ENCODE results near the gene NMU. TPM values are rescaled to one million over a fixed set of nuclear protein-coding genes. Genes with fewer than 3 reads are reported as not detected.

Gene NMU
- polyA plus RNA-seq, 1 donor (not counting 4 experiments of a cell fraction or from before 2014, with no cell fraction given) = 12.0 TPM

DNA sequence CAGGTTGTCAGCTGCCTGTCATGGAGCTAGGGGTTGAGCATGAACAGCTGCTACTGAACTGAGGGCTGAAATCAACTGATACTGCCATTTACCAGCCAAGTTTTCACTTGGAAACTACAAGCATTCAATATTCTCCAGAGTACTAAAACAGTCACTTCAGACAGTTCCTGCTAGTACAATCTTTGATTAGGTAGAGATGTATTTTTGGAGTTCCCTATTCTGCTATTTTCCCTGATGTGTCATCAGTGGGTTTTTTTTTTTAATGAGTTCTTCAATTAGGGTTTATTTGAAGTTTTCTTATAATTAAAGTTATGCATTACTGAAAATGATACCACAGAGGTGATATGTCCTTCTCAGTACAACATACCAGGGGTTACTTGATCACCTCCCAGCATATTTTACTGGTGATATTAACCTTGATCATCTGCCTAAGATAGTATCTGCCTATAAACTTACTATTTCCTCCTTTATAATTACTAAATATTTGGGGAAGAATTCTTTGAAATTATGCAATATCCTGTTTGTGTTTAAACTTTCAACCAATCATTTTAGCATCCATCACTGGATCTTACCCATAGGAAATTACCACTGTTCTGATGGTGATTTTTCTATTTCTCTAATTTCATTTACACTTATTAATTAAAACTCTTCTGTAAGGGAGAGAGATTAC, 57.6 kb downstream of the NMU start:
- H4K20me1 ChIP-seq (ENCODE audit: control insufficient read depth, extremely low read depth, insufficient read depth, low read length) = no peaks in the 10 kb centered on the region
- H3K9me1 ChIP-seq (ENCODE audit: control insufficient read depth, extremely low read depth, insufficient read depth, low read length) = no peaks in the 10 kb centered on the region
- H3K4me2 ChIP-seq (ENCODE audit: control insufficient read depth, extremely low read depth, insufficient read depth, low read depth, low read length) = no peak overlapping the region
- no peak overlapping the region for H2AFZ ChIP-seq (ENCODE audit: control insufficient read depth, low read length)
- H3K4me3 ChIP-seq (ENCODE audit: control insufficient read depth in 2 of 3, extremely low read depth in 1 of 3, insufficient read depth in 2 of 3, low read depth in 1 of 3, low read length in 3 of 3) = no peak overlapping the region
- dilution Hi-C loops (cut with MboI; ENCODE audit: extremely low pct_ligation_motif_present, low sequenced_read_pairs) = no loop called here
- TF ChIP-seq, protein P1, sequence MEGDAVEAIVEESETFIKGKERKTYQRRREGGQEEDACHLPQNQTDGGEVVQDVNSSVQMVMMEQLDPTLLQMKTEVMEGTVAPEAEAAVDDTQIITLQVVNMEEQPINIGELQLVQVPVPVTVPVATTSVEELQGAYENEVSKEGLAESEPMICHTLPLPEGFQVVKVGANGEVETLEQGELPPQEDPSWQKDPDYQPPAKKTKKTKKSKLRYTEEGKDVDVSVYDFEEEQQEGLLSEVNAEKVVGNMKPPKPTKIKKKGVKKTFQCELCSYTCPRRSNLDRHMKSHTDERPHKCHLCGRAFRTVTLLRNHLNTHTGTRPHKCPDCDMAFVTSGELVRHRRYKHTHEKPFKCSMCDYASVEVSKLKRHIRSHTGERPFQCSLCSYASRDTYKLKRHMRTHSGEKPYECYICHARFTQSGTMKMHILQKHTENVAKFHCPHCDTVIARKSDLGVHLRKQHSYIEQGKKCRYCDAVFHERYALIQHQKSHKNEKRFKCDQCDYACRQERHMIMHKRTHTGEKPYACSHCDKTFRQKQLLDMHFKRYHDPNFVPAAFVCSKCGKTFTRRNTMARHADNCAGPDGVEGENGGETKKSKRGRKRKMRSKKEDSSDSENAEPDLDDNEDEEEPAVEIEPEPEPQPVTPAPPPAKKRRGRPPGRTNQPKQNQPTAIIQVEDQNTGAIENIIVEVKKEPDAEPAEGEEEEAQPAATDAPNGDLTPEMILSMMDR (optimal IDR thresholded peaks at IDR 0.05 in 1 of 3, IDR thresholded peaks at IDR 0.05 in 1 of 3, conservative IDR thresholded peaks at IDR 0.05 in 1 of 3; ENCODE audit: extremely low read depth in 1 of 3, insufficient read depth in 2 of 3, low read length in 3 of 3) = no peak
- TF ChIP-seq EZH2 (IDR thresholded peaks at IDR 0.05; ENCODE audit: low read length) = no peak
- DNase-seq (ENCODE audit: low read depth, low spot score) (no peak), FAIRE-seq (no peak)
- H3K9ac ChIP-seq (ENCODE audit: control insufficient read depth, extremely low read depth, insufficient read depth, low read length) = no peak overlapping the region
- no peaks in the 10 kb centered on the region for H3K4me1 ChIP-seq (ENCODE audit: control insufficient read depth, extremely low read depth, insufficient read depth, low read length)
- H3K9me3 ChIP-seq (ENCODE audit: control insufficient read depth, low read depth, low read length) = peaks cover 3% of the 10 kb centered on the region
- H3K27ac ChIP-seq (ENCODE audit: control insufficient read depth, insufficient read depth, low read length) = no peak overlapping the region
- no peaks in the 10 kb centered on the region for H3K79me2 ChIP-seq (ENCODE audit: control insufficient read depth, insufficient read depth, low read length)
- H3K27me3 ChIP-seq (ENCODE audit: control insufficient read depth, extremely low read depth, insufficient read depth, low read length) = no peaks in the 10 kb centered on the region
- H3K36me3 ChIP-seq (ENCODE audit: control insufficient read depth in 2 of 2, extremely low read depth in 1 of 2, insufficient read depth in 2 of 2, low read length in 2 of 2) = no peaks in the 10 kb centered on the region

DNA sequence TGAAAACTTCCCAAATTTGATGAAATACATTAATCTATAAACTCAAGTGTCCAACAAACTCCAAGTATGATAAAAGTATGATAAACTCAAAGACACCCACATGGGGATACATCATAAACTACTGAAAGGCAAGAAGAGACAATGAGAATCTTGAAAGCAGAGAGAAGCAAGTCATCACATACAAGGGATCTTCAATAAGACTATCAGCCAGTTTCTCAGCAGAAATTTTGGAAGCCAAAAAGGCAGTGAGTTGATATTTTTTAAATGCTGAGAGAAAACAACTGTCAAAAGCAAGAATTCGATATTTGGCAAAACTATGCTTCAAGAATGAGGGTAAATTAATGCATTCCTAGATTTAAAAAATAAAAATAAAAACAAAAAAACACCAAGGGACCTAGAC, 60.6 kb downstream of the NMU start:
- Histone ChIP-seq H3K4me3 (ENCODE audit: control insufficient read depth in 2 of 3, extremely low read depth in 1 of 3, insufficient read depth in 2 of 3, low read depth in 1 of 3, low read length in 3 of 3) (no peak overlapping the region), H3K27me3 (ENCODE audit: control insufficient read depth, extremely low read depth, insufficient read depth, low read length) (no peaks in the 10 kb centered on the region), H3K9me3 (ENCODE audit: control insufficient read depth, low read depth, low read length) (peaks cover 3% of the 10 kb centered on the region), H3K9ac (ENCODE audit: control insufficient read depth, extremely low read depth, insufficient read depth, low read length) (no peak overlapping the region), H3K36me3 (ENCODE audit: control insufficient read depth in 2 of 2, extremely low read depth in 1 of 2, insufficient read depth in 2 of 2, low read length in 2 of 2) (no peaks in the 10 kb centered on the region), H3K9me1 (ENCODE audit: control insufficient read depth, extremely low read depth, insufficient read depth, low read length) (no peaks in the 10 kb centered on the region), H3K79me2 (ENCODE audit: control insufficient read depth, insufficient read depth, low read length) (no peaks in the 10 kb centered on the region), H4K20me1 (ENCODE audit: control insufficient read depth, extremely low read depth, insufficient read depth, low read length) (no peaks in the 10 kb centered on the region), H3K4me2 (ENCODE audit: control insufficient read depth, extremely low read depth, insufficient read depth, low read depth, low read length) (no peak overlapping the region), H2AFZ (ENCODE audit: control insufficient read depth, low read length) (no peak overlapping the region), H3K27ac (ENCODE audit: control insufficient read depth, insufficient read depth, low read length) (no peak overlapping the region), H3K4me1 (ENCODE audit: control insufficient read depth, extremely low read depth, insufficient read depth, low read length) (no peaks in the 10 kb centered on the region)
- dilution Hi-C loops (cut with MboI; ENCODE audit: extremely low pct_ligation_motif_present, low sequenced_read_pairs) = no loop called here
- FAIRE-seq = no peak
- no peak for DNase-seq (ENCODE audit: low read depth, low spot score)
- TF ChIP-seq, protein P1 (optimal IDR thresholded peaks at IDR 0.05 in 1 of 3, IDR thresholded peaks at IDR 0.05 in 1 of 3, conservative IDR thresholded peaks at IDR 0.05 in 1 of 3; ENCODE audit: extremely low read depth in 1 of 3, insufficient read depth in 2 of 3, low read length in 3 of 3) = no peak
- TF ChIP-seq EZH2 (IDR thresholded peaks at IDR 0.05; ENCODE audit: low read length) = no peak
